ENCODE measurements around the gene PDHX.

Gene PDHX

GRCh38 chr11:34959770-34960169 is 43.4 kb downstream of the PDHX start:
- no peak for DNase-seq

- no peak for DNase-seq
These were observed 43.9 kb downstream of the PDHX start for GRCh38 chr11:34960277-34960676.

GRCh38 chr11:34962034-34962433 is 45.6 kb downstream of the PDHX start:
- DNase-seq, result no peak

GRCh38 chr11:34963351-34963750 is 46.9 kb downstream of the PDHX start:
- DNase-seq, result no peak

GRCh38 chr11:34964610-34965331 is 48.4 kb downstream of the PDHX start:
- DNase-seq, result no peak

GRCh38 chr11:34968862-34969261 is 52.4 kb downstream of the PDHX start:
- DNase-seq, result no peak

GRCh38 chr11:34970033-34970432 is 53.6 kb downstream of the PDHX start:
- DNase-seq, result no peak

GRCh38 chr11:34970480-34970879 is 54.1 kb downstream of the PDHX start:
- no peak for DNase-seq

- no peak for DNase-seq
These were observed 55.5 kb downstream of the PDHX start for GRCh38 chr11:34971928-34972327.

GRCh38 chr11:34972366-34972765 is 55.9 kb downstream of the PDHX start:
- DNase-seq, result no peak

GRCh38 chr11:34972892-34973291 is 56.5 kb downstream of the PDHX start:
- no peak for DNase-seq

GRCh38 chr11:34975482-34975881 is 59.1 kb downstream of the PDHX start:
- DNase-seq, result no peak

- no peak for DNase-seq
These were observed 60.2 kb downstream of the PDHX start for GRCh38 chr11:34976496-34977088.

- no peak for DNase-seq
These were observed 60.9 kb downstream of the PDHX start for GRCh38 chr11:34977089-34977912.

- no peak for DNase-seq
These were observed 62.1 kb downstream of the PDHX start for GRCh38 chr11:34978236-34979191.

- DNase-seq, result no peak
These were observed 68.1 kb downstream of the PDHX start for GRCh38 chr11:34984514-34984913.

GRCh38 chr11:34986883-34987520 is 70.6 kb downstream of the PDHX start:
- no peak for DNase-seq

- no peak for DNase-seq
These were observed 71.2 kb downstream of the PDHX start for GRCh38 chr11:34987617-34988016.

- no peak for DNase-seq
These were observed 72.2 kb downstream of the PDHX start for GRCh38 chr11:34988294-34989255.

- no peak for DNase-seq
These were observed 74.5 kb downstream of the PDHX start for GRCh38 chr11:34990916-34991315.

- DNase-seq, result no peak
These were observed 78.4 kb downstream of the PDHX start for GRCh38 chr11:34994854-34995253.
